GM12801 (cell line): Measurements from ENCODE around the gene UBE3A.

ENCODE experiments used
- CTCF ChIP-seq: IDR thresholded peaks from one replicate; pipeline ENCODE4 v1.5.1; 2011; ENCODE audit warnings: control low read depth; ENCODE audit not compliant: insufficient read length; ENCODE audit errors: extremely low read depth

Gene UBE3A

DNA sequence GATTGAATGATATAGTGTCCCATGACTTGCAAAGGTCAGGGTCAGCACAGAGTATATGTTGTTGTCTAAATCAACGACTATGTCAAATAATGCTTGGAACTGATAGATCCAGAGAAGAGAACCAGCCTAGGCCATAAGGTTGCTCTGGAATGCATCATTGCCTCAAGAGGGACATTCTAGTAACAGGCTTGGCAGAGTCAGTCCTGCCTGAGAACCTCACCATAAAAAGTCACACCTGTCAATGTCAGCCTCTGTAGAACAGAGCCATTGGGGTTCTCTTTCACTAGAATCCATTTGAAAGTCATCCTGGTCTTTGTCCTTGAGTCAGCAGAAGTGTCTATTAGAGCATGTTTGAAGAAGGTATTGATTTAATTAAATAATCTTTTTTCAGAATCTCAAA, 31.4 kb upstream of the UBE3A start:
- no peak for TF ChIP-seq CTCF

GRCh38 chr15:25469377-25469776, 30.6 kb upstream of the UBE3A start:
- no peak for TF ChIP-seq CTCF

- no peak for TF ChIP-seq CTCF
These were observed 29.8 kb upstream of the UBE3A start for GRCh38 chr15:25468611-25469010.

- TF ChIP-seq CTCF = no peak
These were observed 27.0 kb upstream of the UBE3A start for GRCh38 chr15:25465835-25466234.

- TF ChIP-seq CTCF = no peak
These were observed 26.0 kb upstream of the UBE3A start for GRCh38 chr15:25464784-25465183.

GRCh38 chr15:25464383-25464782, 25.6 kb upstream of the UBE3A start:
- no peak for TF ChIP-seq CTCF

DNA sequence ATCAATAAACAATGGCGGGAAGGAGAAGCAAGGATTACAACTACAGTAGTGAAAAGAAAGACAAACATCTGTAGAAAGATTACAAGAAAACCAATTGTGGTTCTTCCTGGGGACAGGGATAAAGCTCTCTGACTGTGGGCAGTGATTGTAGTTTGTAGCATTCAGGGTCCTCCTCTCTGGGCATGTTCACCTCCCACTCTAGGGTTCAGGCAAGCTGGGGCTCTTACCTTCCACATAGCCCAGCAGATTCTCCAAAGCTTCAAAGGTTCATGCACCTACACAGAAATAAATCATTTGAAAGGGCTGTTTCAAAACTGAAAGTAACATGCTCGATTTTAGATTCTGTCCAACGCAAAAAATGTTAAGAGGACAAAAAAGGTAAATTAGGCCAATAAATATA, 17.4 kb upstream of the UBE3A start:
- TF ChIP-seq CTCF = no peak

- no peak for TF ChIP-seq CTCF
These were observed 16.4 kb upstream of the UBE3A start for GRCh38 chr15:25455226-25455625.
